ENCODE measurements around the gene ALG2. TPM values are rescaled to one million over a fixed set of nuclear protein-coding genes. Genes with fewer than 3 reads are reported as not detected.

Gene ALG2
- total RNA-seq, 2 donors from 2014 or later, result 22.5 to 25.4 TPM

Other genes starting within 250 kb of the ALG2 start
- gene TGFBR1, start 116.8 kb downstream of the ALG2 start, total RNA-seq, result 10 to 100 TPM; 85.0 to 91.6 TPM
- gene SEC61B, start 340 bp upstream of the ALG2 start, total RNA-seq, result 100 to 1,000 TPM; 108 to 117 TPM

Measured in posterior vena cava (tissue), 2 donors.